Neural cell (in vitro differentiated cells): ENCODE results near the gene VIPAS39.

Experiments
- EP300 ChIP-seq: fragments of 450-650 bp; conservative IDR thresholded peaks from 2 replicates; pipeline ENCODE4 v1.6.1; 2014; ENCODE audit warnings: antibody characterized with exemption, mild to moderate bottlenecking, moderate library complexity; ENCODE audit not compliant: poor library complexity, severe bottlenecking
- MXI1 ChIP-seq: fragments of 450-650 bp; conservative IDR thresholded peaks from 2 replicates; pipeline ENCODE4 v1.6.1; 2014; ENCODE audit warnings: antibody characterized with exemption, mild to moderate bottlenecking; ENCODE audit not compliant: poor library complexity, severe bottlenecking
- SMC3 ChIP-seq: fragments of 450-650 bp; conservative IDR thresholded peaks from 2 replicates; pipeline ENCODE4 v1.6.1; 2014; ENCODE audit warnings: antibody characterized with exemption, mild to moderate bottlenecking, moderate library complexity; ENCODE audit not compliant: poor library complexity
- TAF1 ChIP-seq: IDR thresholded peaks from 2 replicates; pipeline ENCODE4 v1.6.1; 2012; ENCODE audit warnings: low read depth
- TF ChIP-seq, protein P1 (sequence below): fragments of 450-650 bp; IDR thresholded peaks from 2 replicates; pipeline ENCODE4 v1.5.1; 2014; ENCODE audit warnings: antibody characterized with exemption, mild to moderate bottlenecking, moderate library complexity; ENCODE audit not compliant: poor library complexity, severe bottlenecking

GRCh38 chr14:77498120-77498979 lies 40.9 kb upstream of the VIPAS39 start, which contains the start of gene ISM2:
- TF ChIP-seq, protein P1, sequence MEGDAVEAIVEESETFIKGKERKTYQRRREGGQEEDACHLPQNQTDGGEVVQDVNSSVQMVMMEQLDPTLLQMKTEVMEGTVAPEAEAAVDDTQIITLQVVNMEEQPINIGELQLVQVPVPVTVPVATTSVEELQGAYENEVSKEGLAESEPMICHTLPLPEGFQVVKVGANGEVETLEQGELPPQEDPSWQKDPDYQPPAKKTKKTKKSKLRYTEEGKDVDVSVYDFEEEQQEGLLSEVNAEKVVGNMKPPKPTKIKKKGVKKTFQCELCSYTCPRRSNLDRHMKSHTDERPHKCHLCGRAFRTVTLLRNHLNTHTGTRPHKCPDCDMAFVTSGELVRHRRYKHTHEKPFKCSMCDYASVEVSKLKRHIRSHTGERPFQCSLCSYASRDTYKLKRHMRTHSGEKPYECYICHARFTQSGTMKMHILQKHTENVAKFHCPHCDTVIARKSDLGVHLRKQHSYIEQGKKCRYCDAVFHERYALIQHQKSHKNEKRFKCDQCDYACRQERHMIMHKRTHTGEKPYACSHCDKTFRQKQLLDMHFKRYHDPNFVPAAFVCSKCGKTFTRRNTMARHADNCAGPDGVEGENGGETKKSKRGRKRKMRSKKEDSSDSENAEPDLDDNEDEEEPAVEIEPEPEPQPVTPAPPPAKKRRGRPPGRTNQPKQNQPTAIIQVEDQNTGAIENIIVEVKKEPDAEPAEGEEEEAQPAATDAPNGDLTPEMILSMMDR, result no peak
- TF ChIP-seq EP300, result no peak
- TF ChIP-seq MXI1, result peak; percentile 79
- no peak for TF ChIP-seq TAF1
- no peak for TF ChIP-seq SMC3
